Epidermal melanocyte (primary cell): ENCODE measurements around the gene TGFA.

Experiments used
- DNase-seq: peaks from one replicate; pipeline ENCODE4 v3.0.0; 2011; ENCODE audit warnings: low spot score; ENCODE audit not compliant: insufficient read length

TGFA gene

GRCh38 chr2:70463997-70464396 is 89.6 kb downstream of the TGFA start:
- DNase-seq, result no peak

GRCh38 chr2:70463581-70463980 is 90.0 kb downstream of the TGFA start:
- DNase-seq, result no peak

GRCh38 chr2:70461981-70462876 is 91.4 kb downstream of the TGFA start:
- no peak for DNase-seq

GRCh38 chr2:70461414-70461813 is 92.2 kb downstream of the TGFA start:
- DNase-seq, result no peak

GRCh38 chr2:70460333-70460732 is 93.3 kb downstream of the TGFA start:
- no peak for DNase-seq

- no peak for DNase-seq
Observed at GRCh38 chr2:70458661-70459060, 95.0 kb downstream of the TGFA start.

- no peak for DNase-seq
Observed at GRCh38 chr2:70456585-70457495, 96.8 kb downstream of the TGFA start.

- no peak for DNase-seq
Observed at GRCh38 chr2:70454936-70455544, 98.6 kb downstream of the TGFA start.

GRCh38 chr2:70450641-70451250 is 102.9 kb downstream of the TGFA start:
- no peak for DNase-seq

GRCh38 chr2:70448041-70448440 is 105.6 kb downstream of the TGFA start:
- DNase-seq, result no peak

- DNase-seq, result no peak
Observed at GRCh38 chr2:70443726-70444125, 109.9 kb downstream of the TGFA start.

GRCh38 chr2:70443078-70443465 is 110.6 kb downstream of the TGFA start:
- no peak for DNase-seq

- DNase-seq, result no peak
Observed at GRCh38 chr2:70442301-70443077, 111.1 kb downstream of the TGFA start.

- DNase-seq, result no peak
Observed at GRCh38 chr2:70440621-70441020, 113.0 kb downstream of the TGFA start.

- no peak for DNase-seq
Observed at GRCh38 chr2:70435138-70435537, 118.5 kb downstream of the TGFA start.

GRCh38 chr2:70433315-70433714 is 120.3 kb downstream of the TGFA start:
- no peak for DNase-seq

- DNase-seq, result no peak
Observed at GRCh38 chr2:70431716-70432347, 121.8 kb downstream of the TGFA start.

- no peak for DNase-seq
Observed at GRCh38 chr2:70426341-70426740, 127.3 kb downstream of the TGFA start.

- DNase-seq, result no peak
Observed at GRCh38 chr2:70425682-70426301, 127.8 kb downstream of the TGFA start.

- DNase-seq, result no peak
Observed at GRCh38 chr2:70420740-70421139, 132.9 kb downstream of the TGFA start.
